Gastrocnemius medialis (tissue), 4 donors: ENCODE data around the gene DSG2. TPM values are rescaled to one million over a fixed set of nuclear protein-coding genes. Genes with fewer than 3 reads are reported as not detected.

ENCODE experiments used
- ATAC-seq, 2 donors: fragments of 150-250 bp; one replicate each; pipeline ENCODE4 v1.9.1; 2016
- DNase-seq, 2 donors: peaks; one replicate each; pipeline ENCODE4 v3.0.0-alpha.2; 2019
- H3K27ac ChIP-seq, 4 donors: fragments of 200-600 bp; sonication (generic); 1 replicate in 1 of 4; 2 replicates in 3 of 4; pipeline ENCODE4 v1.5.1; 2016 to 2018; ENCODE audit warnings: mild to moderate bottlenecking in 2 of 4, moderate library complexity in 1 of 4
- H3K27me3 ChIP-seq, 3 donors: fragments of 200-600 bp; sonication (generic) in 2 of 3; 1 replicate in 1 of 3; 2 replicates in 2 of 3; pipeline versions ENCODE4 v1.5.1 to v1.6.0; 2016 to 2019; ENCODE audit warnings: mild to moderate bottlenecking in 1 of 3, moderate library complexity in 1 of 3
- H3K36me3 ChIP-seq, 2 donors: fragments of 200-600 bp; sonication (generic) in 1 of 2; one replicate each; pipeline ENCODE4 v1.5.1; 2017 to 2018
- H3K4me1 ChIP-seq, 2 donors: fragments of 200-600 bp; sonication (generic) in 1 of 2; one replicate each; pipeline ENCODE4 v1.5.1; 2016 to 2017; ENCODE audit warnings: mild to moderate bottlenecking in 2 of 2
- H3K4me3 ChIP-seq, 4 donors: fragments of 200-600 bp; sonication (generic) in 3 of 4; 1 replicate in 1 of 4; 2 replicates in 3 of 4; pipeline ENCODE4 v1.5.1; 2016 to 2019; ENCODE audit warnings: mild to moderate bottlenecking in 2 of 4
- H3K9me3 ChIP-seq, 3 donors: fragments of 200-600 bp; sonication (generic) in 2 of 3; 1 replicate in 1 of 3; 2 replicates in 2 of 3; pipeline ENCODE4 v1.5.1; 2016 to 2019
- POLR2A ChIP-seq, 2 donors: fragments of 450-650 bp; IDR thresholded peaks; one replicate each; pipeline ENCODE4 v1.6.1; 2017; ENCODE audit warnings: antibody characterized with exemption in 2 of 2, mild to moderate bottlenecking in 2 of 2, moderate library complexity in 2 of 2
- in situ Hi-C, 4 donors: fragments of 200-750 bp; cut with MboI; loops; one replicate each; pipeline versions ENCODE4 v1.15.0 to v1.8.0; 2017; ENCODE audit warnings: low sequenced_read_pairs in 4 of 4
- intact Hi-C: fragments of 100-400 bp; cut with DNase I; formaldehyde crosslinking; loops from one replicate; pipeline ENCODE4 v1.15.1; 2023; ENCODE audit warnings: low total_unique reads
- total RNA-seq, 4 donors: library from RNA; depleted of rRNA; stranded (reverse); fragments of >200 nt; gene quantifications; one replicate each; pipeline versions ENCODE4 v1.1.0 to v1.2.3, GENCODE V29; 2016
- TF ChIP-seq, protein P1 (sequence below), 5 experiments: fragments of 450-650 bp in 3 of 5; fragments of 200-600 bp in 2 of 5; sonication (generic) in 2 of 5; IDR thresholded peaks in 4 of 5; conservative IDR thresholded peaks in 1 of 5; 1 replicate in 4 of 5; 2 replicates in 1 of 5; pipeline ENCODE4 v1.5.1; 2016 to 2019; ENCODE audit warnings: antibody characterized with exemption in 5 of 5, mild to moderate bottlenecking in 3 of 5, moderate library complexity in 3 of 5

Gene DSG2
- total RNA-seq, 4 donors from 2014 or later, result 0.61 to 3.7 (median 2.0) TPM

- no peak for ATAC-seq
- Histone ChIP-seq H3K4me1 (no peaks in the 10 kb centered on the region), H3K36me3 (no peaks in the 10 kb centered on the region), H3K4me3 (no peak overlapping the region), H3K27ac (no peak overlapping the region), H3K9me3 (no peaks in the 10 kb centered on the region), H3K27me3 (no peaks in the 10 kb centered on the region)
- DNase-seq, result no peak
- in situ Hi-C loops (no loop called here), intact Hi-C loops (no loop called here)
- TF ChIP-seq, protein P1, sequence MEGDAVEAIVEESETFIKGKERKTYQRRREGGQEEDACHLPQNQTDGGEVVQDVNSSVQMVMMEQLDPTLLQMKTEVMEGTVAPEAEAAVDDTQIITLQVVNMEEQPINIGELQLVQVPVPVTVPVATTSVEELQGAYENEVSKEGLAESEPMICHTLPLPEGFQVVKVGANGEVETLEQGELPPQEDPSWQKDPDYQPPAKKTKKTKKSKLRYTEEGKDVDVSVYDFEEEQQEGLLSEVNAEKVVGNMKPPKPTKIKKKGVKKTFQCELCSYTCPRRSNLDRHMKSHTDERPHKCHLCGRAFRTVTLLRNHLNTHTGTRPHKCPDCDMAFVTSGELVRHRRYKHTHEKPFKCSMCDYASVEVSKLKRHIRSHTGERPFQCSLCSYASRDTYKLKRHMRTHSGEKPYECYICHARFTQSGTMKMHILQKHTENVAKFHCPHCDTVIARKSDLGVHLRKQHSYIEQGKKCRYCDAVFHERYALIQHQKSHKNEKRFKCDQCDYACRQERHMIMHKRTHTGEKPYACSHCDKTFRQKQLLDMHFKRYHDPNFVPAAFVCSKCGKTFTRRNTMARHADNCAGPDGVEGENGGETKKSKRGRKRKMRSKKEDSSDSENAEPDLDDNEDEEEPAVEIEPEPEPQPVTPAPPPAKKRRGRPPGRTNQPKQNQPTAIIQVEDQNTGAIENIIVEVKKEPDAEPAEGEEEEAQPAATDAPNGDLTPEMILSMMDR (IDR thresholded peaks at IDR 0.05 in 4 of 5, conservative IDR thresholded peaks at IDR 0.05 in 1 of 5), result no peak
- no peak for TF ChIP-seq POLR2A (IDR thresholded peaks at IDR 0.05)
These were observed 11.8 kb upstream of the DSG2 start for GRCh38 chr18:31486165-31486564.

GRCh38 chr18:31487246-31488015 is 10.5 kb upstream of the DSG2 start:
- in situ Hi-C loops, result no loop called here
- H3K27ac ChIP-seq, result no peak overlapping the region
- TF ChIP-seq POLR2A (IDR thresholded peaks at IDR 0.05), result no peak
- DNase-seq (no peak), ATAC-seq (no peak)
- no peaks in the 10 kb centered on the region for H3K36me3 ChIP-seq
- H3K4me1 ChIP-seq, result no peaks in the 10 kb centered on the region
- no peaks in the 10 kb centered on the region for H3K27me3 ChIP-seq
- no peak overlapping the region for H3K4me3 ChIP-seq
- no peaks in the 10 kb centered on the region for H3K9me3 ChIP-seq
- intact Hi-C loops, result no loop called here

- intact Hi-C loops, result no loop called here
- DNase-seq (no peak), ATAC-seq (no peak)
- no peaks in the 10 kb centered on the region for H3K4me1 ChIP-seq
- no peaks in the 10 kb centered on the region for H3K27me3 ChIP-seq
- TF ChIP-seq, protein P1 (IDR thresholded peaks at IDR 0.05 in 4 of 5, conservative IDR thresholded peaks at IDR 0.05 in 1 of 5), result no peak
- no peak for TF ChIP-seq POLR2A (IDR thresholded peaks at IDR 0.05)
- no peak overlapping the region for H3K27ac ChIP-seq
- H3K4me3 ChIP-seq, result no peak overlapping the region
- no peaks in the 10 kb centered on the region for H3K9me3 ChIP-seq
- H3K36me3 ChIP-seq, result no peaks in the 10 kb centered on the region
- in situ Hi-C loops, result no loop called here
These were observed 8.7 kb upstream of the DSG2 start for GRCh38 chr18:31489311-31489710.

GRCh38 chr18:31490387-31490786 is 7.6 kb upstream of the DSG2 start:
- intact Hi-C loops, result no loop called here
- no peak for TF ChIP-seq POLR2A (IDR thresholded peaks at IDR 0.05)
- TF ChIP-seq, protein P1 (IDR thresholded peaks at IDR 0.05 in 4 of 5, conservative IDR thresholded peaks at IDR 0.05 in 1 of 5), result no peak
- no peak for ATAC-seq
- Histone ChIP-seq H3K4me3 (no peak overlapping the region), H3K36me3 (no peaks in the 10 kb centered on the region), H3K9me3 (no peaks in the 10 kb centered on the region), H3K4me1 (no peaks in the 10 kb centered on the region), H3K27me3 (no peaks in the 10 kb centered on the region), H3K27ac (no peak overlapping the region)
- in situ Hi-C loops, result no loop called here
- DNase-seq, result no peak

DNA sequence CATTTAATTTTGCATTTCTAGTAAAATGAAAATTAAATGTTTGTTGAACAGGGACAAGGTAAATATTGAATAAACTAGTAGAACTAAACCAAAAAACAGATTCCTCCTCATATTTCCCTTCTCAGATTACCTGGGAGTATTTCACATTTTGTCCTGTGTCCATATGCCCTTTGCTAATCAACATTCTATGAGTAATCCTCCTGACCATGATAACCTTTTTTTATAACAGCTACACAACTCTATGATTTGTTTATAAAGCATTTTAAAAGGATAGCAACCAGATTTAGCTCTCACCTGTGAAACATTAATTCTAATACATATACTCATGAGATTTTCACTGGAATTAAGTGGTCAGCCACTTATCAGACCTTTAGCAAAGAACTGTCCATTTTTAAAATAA is 7.1 kb upstream of the DSG2 start:
- TF ChIP-seq, protein P1 (IDR thresholded peaks at IDR 0.05 in 4 of 5, conservative IDR thresholded peaks at IDR 0.05 in 1 of 5), result no peak
- TF ChIP-seq POLR2A (IDR thresholded peaks at IDR 0.05), result no peak
- DNase-seq (no peak), ATAC-seq (no peak)
- no peaks in the 10 kb centered on the region for H3K9me3 ChIP-seq
- H3K27me3 ChIP-seq, result no peaks in the 10 kb centered on the region
- no peak overlapping the region for H3K27ac ChIP-seq
- H3K4me3 ChIP-seq, result no peak overlapping the region
- in situ Hi-C loops (no loop called here), intact Hi-C loops (no loop called here)
- no peaks in the 10 kb centered on the region for H3K36me3 ChIP-seq
- H3K4me1 ChIP-seq, result no peaks in the 10 kb centered on the region
